ENCODE results near the gene PBX3.

The PBX3 gene

DNA sequence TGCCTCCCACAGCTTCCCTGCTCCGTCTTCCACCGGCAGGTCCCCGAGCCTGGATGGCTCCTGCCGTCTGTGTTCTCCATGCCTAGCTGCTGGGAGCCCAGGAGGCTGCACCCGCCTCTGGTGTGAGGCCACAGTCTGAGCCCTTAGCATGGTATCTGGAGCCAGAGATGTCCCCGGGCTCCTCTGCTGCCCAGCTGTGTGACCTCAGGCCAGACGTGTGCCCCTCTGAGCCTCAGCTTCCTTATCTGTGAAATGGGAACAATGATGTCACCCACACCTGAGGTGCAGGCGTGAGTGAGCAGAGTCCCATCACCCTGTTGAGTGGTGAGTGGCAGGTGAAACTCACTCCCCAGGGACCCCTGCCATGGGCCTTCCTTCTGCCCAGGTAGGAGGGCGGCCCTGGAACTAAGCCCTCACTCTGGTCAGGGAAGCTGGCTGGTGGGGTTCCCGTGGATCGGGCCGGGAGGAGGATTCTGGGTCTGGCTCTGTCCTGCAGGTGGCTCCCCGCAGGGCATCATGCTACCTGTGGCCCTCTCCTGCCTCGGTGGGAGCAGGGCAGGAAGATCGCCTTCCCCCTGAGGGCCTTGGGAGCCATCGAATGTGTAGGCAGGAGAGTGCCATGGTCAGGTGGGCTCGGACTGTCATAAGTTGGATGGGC is 239.0 kb downstream of the PBX3 start:
- Histone ChIP-seq H3K27me3 (ENCODE audit: insufficient read depth, low read length) (no peaks in the 10 kb centered on the region), H3K4me3 (ENCODE audit: low read length) (no peak overlapping the region), H3K4me1 (ENCODE audit: insufficient read depth, low read length) (no peaks in the 10 kb centered on the region), H3K27ac (ENCODE audit: low read length) (no peak overlapping the region), H3K9me3 (ENCODE audit: insufficient read depth, low read depth, low read length) (no peaks in the 10 kb centered on the region), H3K36me3 (ENCODE audit: insufficient read depth, low read depth, low read length) (no peaks in the 10 kb centered on the region), H3K9ac (ENCODE audit: low read depth, low read length) (no peak overlapping the region)

DNA sequence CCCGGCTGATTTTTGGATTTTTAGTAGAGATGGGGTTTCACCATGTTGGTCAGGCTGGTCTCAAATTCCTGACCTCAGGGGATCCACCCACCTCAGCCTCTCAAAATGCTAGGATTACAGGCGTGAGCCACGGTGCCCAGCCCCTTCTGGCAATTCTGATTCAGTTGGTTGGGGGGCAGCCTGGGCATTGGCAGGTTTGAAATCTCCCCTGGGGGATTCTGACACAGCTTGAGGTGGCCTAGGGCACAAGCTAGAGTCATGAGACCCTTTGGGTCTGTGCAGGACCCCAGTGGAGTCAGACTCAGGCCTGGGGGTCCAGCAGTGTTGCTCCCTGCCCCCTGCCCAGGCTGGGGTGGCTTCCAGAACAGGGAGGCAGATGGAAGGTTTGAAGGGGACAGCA is 239.8 kb downstream of the PBX3 start:
- Histone ChIP-seq H3K9ac (ENCODE audit: low read depth, low read length) (no peak overlapping the region), H3K36me3 (ENCODE audit: insufficient read depth, low read depth, low read length) (no peaks in the 10 kb centered on the region), H3K4me3 (ENCODE audit: low read length) (no peak overlapping the region), H3K27me3 (ENCODE audit: insufficient read depth, low read length) (no peaks in the 10 kb centered on the region), H3K9me3 (ENCODE audit: insufficient read depth, low read depth, low read length) (no peaks in the 10 kb centered on the region), H3K27ac (ENCODE audit: low read length) (no peak overlapping the region), H3K4me1 (ENCODE audit: insufficient read depth, low read length) (no peaks in the 10 kb centered on the region)

DNA sequence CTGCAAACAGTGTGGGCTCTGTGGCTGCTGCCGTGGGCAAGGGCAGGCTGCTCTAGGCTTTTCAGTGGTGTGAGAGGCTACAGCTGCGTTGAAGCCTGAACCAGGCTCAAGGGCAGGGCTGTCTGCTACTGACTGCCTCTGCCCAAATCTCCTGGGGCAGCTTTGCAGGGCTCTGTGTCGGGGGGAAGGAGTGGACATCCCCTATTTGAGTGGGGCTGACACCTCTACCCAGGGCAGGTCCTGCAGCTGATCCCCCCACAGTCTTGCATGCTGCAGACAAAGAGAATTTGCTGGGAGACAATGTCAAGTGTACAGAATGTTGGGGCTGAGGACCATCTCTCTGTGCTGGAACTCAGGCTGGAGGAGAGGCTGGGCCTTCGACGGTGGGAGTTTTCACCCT is 240.2 kb downstream of the PBX3 start:
- H3K9me3 ChIP-seq (ENCODE audit: insufficient read depth, low read depth, low read length) = no peaks in the 10 kb centered on the region
- no peak overlapping the region for H3K9ac ChIP-seq (ENCODE audit: low read depth, low read length)
- no peaks in the 10 kb centered on the region for H3K4me1 ChIP-seq (ENCODE audit: insufficient read depth, low read length)
- H3K36me3 ChIP-seq (ENCODE audit: insufficient read depth, low read depth, low read length) = no peaks in the 10 kb centered on the region
- no peak overlapping the region for H3K27ac ChIP-seq (ENCODE audit: low read length)
- no peak overlapping the region for H3K4me3 ChIP-seq (ENCODE audit: low read length)
- H3K27me3 ChIP-seq (ENCODE audit: insufficient read depth, low read length) = no peaks in the 10 kb centered on the region

DNA sequence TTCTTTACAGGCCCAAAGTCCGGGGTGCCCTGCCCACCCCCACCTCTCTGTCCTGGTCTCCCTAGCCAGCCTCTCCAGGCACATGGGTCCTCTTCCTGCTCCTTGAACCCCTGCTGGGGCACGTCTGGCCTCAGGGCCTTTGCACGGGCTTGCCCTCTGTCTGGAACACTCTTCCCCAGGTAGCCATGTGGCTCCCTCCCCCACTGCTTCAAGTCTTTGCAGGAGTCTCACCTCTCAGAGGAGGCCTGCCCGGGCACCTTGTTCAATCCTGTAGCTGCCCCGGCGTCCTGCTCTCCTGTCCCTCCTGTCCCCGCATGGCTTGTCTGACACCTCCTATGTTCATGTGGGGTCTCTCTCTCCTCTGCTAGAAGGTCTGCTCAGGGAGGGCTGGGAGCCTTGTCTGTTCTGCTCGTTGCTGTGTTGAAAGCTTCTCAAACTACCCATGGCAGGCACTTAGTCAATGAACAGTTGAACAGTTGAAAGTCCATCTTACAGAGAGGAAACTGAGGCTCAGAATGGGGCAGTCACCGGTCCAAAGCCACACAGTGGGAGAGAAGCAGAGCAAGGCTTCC is 241.4 kb downstream of the PBX3 start:
- Histone ChIP-seq H3K9me3 (ENCODE audit: insufficient read depth, low read depth, low read length) (no peaks in the 10 kb centered on the region), H3K9ac (ENCODE audit: low read depth, low read length) (no peak overlapping the region), H3K36me3 (ENCODE audit: insufficient read depth, low read depth, low read length) (no peaks in the 10 kb centered on the region), H3K27ac (ENCODE audit: low read length) (no peak overlapping the region), H3K4me1 (ENCODE audit: insufficient read depth, low read length) (no peaks in the 10 kb centered on the region), H3K27me3 (ENCODE audit: insufficient read depth, low read length) (no peaks in the 10 kb centered on the region), H3K4me3 (ENCODE audit: low read length) (no peak overlapping the region)

DNA sequence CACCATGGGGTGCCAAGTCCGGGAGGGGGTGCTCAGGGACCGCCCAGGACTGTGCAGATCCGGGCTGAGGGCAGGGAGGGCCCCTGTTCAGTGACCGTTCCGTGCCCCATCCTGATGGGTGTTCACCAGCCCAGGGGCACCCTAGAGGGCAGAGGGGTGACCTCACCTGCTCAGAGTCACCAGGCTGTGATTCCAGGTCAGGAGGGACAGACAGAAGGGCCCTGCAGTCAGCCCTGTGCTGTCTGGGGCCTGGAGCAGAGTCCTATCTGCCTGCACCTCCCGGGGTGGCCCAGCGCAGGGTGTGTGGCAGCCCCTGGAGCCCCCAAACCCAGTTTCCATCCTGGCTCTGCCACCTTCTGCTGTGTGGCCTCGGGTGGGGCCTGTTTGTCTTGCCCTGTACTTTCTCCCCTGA is 241.9 kb downstream of the PBX3 start:
- Histone ChIP-seq H3K9me3 (ENCODE audit: insufficient read depth, low read depth, low read length) (no peaks in the 10 kb centered on the region), H3K4me1 (ENCODE audit: insufficient read depth, low read length) (no peaks in the 10 kb centered on the region), H3K27me3 (ENCODE audit: insufficient read depth, low read length) (no peaks in the 10 kb centered on the region), H3K4me3 (ENCODE audit: low read length) (no peak overlapping the region), H3K9ac (ENCODE audit: low read depth, low read length) (no peak overlapping the region), H3K27ac (ENCODE audit: low read length) (no peak overlapping the region), H3K36me3 (ENCODE audit: insufficient read depth, low read depth, low read length) (no peaks in the 10 kb centered on the region)

DNA sequence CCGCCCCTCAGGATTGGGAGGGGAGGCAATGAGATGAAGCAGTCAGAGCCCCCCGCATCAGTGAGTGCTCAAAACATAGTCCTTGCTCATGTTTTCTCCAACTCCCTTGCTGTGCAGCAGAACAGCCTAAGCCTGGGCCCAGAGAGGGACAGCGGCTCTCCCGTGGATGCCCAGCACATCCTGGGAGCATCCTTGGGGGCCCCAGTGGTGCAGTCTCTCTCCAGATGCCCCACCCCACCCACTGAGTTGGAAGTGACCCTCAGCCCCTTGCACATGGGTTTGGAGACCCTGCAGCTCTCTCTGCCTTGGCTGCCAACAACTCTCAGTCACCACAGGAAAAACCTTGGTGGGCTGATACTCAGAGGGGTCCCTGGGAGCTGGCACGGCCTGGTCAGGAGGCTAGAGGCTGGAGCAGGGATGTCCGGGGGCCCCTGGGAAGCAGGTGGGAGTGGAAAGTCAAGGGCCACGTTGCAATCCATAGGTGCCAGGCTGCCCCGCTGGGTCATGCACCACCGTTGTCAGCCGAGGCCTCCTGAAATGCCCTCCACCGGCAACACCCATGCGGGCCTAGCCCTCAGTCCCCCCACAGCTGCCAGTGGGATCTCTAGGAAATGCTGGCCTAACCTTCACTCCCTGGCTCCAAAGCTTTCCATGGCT is 242.5 kb downstream of the PBX3 start:
- Histone ChIP-seq H3K4me3 (ENCODE audit: low read length) (no peak overlapping the region), H3K27ac (ENCODE audit: low read length) (no peak overlapping the region), H3K4me1 (ENCODE audit: insufficient read depth, low read length) (no peaks in the 10 kb centered on the region), H3K27me3 (ENCODE audit: insufficient read depth, low read length) (no peaks in the 10 kb centered on the region), H3K9me3 (ENCODE audit: insufficient read depth, low read depth, low read length) (no peaks in the 10 kb centered on the region), H3K36me3 (ENCODE audit: insufficient read depth, low read depth, low read length) (no peaks in the 10 kb centered on the region), H3K9ac (ENCODE audit: low read depth, low read length) (no peak overlapping the region)

DNA sequence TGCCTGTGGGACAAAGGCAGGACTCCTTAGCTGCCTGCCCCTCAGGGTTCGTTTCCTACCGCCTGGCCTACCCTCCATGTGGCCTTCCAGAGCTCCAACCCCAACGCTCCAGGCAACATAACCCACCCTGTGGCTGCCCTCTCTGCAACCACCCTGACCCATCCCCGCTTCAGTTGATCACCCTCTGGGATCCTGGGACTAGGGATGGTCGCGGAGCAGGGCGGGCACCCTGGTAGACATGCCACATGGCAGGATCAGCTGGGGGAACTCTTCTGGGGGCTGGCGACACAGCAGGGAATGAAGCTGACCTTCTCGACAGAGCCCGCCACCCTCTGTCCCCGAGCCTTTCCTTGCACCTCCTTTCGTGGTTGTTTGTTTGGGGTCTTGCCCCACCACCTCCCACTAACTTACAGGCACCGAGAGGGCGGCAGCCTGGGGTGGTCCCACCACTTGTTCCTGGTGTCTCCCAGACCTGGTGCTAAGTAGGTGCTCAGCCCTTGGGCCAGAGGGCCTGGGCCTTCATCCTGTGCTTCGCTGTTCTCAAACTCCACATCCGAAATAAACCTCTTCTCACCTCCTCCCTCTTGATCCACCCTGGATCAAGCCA is 243.1 kb downstream of the PBX3 start:
- no peak overlapping the region for H3K27ac ChIP-seq (ENCODE audit: low read length)

DNA sequence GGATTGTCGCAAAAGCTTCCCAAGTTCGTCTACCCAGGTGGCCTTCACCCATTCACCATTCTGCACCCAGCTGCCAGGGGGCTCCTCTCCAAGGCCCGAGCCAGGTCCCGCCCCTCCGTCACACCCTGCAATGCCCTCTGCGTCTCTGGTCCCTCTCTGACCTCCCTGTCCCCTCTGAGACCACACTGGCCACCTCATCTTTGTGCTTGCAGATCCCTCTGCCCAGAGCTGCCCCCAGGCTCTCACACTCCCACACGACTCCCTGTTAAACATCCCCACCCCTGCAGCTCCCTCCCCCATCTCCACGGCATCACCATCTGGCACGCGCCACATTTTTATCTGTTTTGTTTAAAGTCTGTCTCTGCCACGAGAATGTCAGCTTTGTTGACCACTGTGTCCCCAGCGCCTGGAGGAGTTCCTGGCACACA is 243.6 kb downstream of the PBX3 start:
- Histone ChIP-seq H3K9me3 (ENCODE audit: insufficient read depth, low read depth, low read length) (no peaks in the 10 kb centered on the region), H3K36me3 (ENCODE audit: insufficient read depth, low read depth, low read length) (no peaks in the 10 kb centered on the region), H3K27me3 (ENCODE audit: insufficient read depth, low read length) (no peaks in the 10 kb centered on the region), H3K27ac (ENCODE audit: low read length) (no peak overlapping the region), H3K9ac (ENCODE audit: low read depth, low read length) (no peak overlapping the region), H3K4me1 (ENCODE audit: insufficient read depth, low read length) (no peaks in the 10 kb centered on the region), H3K4me3 (ENCODE audit: low read length) (no peak overlapping the region)

More for the DNA sequence above, 243.1 kb downstream of the PBX3 start:
- Histone ChIP-seq H3K4me3 (ENCODE audit: low read length) (no peak overlapping the region), H3K9me3 (ENCODE audit: insufficient read depth, low read depth, low read length) (no peaks in the 10 kb centered on the region), H3K4me1 (ENCODE audit: insufficient read depth, low read length) (no peaks in the 10 kb centered on the region), H3K9ac (ENCODE audit: low read depth, low read length) (no peak overlapping the region), H3K27me3 (ENCODE audit: insufficient read depth, low read length) (no peaks in the 10 kb centered on the region), H3K36me3 (ENCODE audit: insufficient read depth, low read depth, low read length) (no peaks in the 10 kb centered on the region)

DNA sequence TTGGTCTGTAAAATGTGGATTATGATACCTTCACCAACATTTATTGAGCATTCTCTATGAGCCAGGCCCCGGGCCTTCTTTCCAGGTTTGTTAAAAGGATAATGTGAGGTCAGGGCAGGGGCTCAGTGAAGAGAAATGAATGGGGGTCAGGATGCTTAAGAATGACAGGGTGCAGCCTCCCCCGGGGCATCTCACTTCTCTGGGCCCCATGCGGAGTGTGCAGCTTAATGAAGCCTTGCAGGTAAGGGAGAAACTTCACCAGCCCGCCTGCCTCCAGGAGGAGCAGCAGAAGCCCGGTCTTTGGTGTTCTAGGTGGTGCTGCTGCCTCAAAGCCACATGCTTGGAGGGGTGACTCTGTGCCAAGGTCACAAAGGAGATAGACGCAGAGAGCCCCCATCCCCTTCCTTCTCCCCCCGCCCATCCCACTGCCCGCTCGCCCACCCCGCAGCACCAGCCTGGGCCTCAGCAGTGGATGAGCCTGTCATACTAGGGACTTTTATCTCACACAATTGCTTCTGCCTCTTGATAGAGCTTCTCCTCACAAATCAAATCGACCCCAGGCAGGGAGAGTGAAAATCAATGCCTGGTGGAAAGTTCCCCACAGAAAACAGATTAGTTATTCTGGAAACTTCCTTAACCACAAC is 244.8 kb downstream of the PBX3 start:
- Histone ChIP-seq H3K4me3 (ENCODE audit: low read length) (no peak overlapping the region), H3K27me3 (ENCODE audit: insufficient read depth, low read length) (no peaks in the 10 kb centered on the region), H3K27ac (ENCODE audit: low read length) (no peak overlapping the region), H3K36me3 (ENCODE audit: insufficient read depth, low read depth, low read length) (no peaks in the 10 kb centered on the region), H3K9ac (ENCODE audit: low read depth, low read length) (no peak overlapping the region), H3K4me1 (ENCODE audit: insufficient read depth, low read length) (no peaks in the 10 kb centered on the region), H3K9me3 (ENCODE audit: insufficient read depth, low read depth, low read length) (no peaks in the 10 kb centered on the region)

DNA sequence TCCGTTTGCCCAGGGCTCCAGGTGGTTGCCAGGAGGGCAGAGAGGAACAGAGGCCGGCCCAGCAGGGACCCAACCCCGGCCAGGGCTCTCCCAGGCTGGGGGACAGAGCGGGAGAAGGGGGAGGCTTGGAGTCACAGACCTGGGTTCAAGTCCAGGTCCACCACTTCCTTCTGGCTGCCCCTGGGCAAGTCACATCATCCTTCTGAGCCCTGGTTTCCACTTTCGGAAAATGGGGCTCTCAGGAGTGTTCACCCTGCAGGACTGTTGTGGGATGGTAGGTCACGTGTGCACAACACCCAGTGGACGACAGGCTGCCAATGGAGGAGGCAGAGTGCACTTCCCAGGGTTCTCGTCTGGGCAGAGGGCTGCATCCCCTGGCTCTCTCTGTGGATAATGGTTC is 245.4 kb downstream of the PBX3 start:
- Histone ChIP-seq H3K4me1 (ENCODE audit: insufficient read depth, low read length) (no peaks in the 10 kb centered on the region), H3K27ac (ENCODE audit: low read length) (no peak overlapping the region), H3K27me3 (ENCODE audit: insufficient read depth, low read length) (no peaks in the 10 kb centered on the region), H3K9ac (ENCODE audit: low read depth, low read length) (no peak overlapping the region), H3K36me3 (ENCODE audit: insufficient read depth, low read depth, low read length) (no peaks in the 10 kb centered on the region), H3K4me3 (ENCODE audit: low read length) (no peak overlapping the region), H3K9me3 (ENCODE audit: insufficient read depth, low read depth, low read length) (no peaks in the 10 kb centered on the region)

DNA sequence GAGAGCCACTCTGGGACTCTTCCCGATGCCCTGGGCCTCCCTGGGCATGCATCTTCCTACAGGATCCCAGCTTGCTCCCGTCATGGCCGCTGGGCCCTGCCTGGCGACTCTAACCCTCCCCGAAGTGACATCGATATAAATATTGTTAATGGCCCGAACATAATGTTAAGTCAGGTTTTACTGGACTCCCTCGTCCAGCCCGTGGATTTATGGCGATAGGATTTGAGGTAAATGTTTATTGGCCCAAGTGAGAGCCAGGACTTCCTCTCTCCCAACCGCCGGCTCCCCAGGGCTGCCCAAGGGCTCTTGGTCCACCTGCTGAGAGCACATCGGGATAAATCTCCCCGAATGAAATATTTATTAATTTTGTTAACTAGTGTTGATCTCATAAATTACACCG is 246.3 kb downstream of the PBX3 start:
- no peaks in the 10 kb centered on the region for H3K9me3 ChIP-seq (ENCODE audit: insufficient read depth, low read depth, low read length)
- no peak overlapping the region for H3K4me3 ChIP-seq (ENCODE audit: low read length)
- H3K27ac ChIP-seq (ENCODE audit: low read length) = no peak overlapping the region
- no peaks in the 10 kb centered on the region for H3K27me3 ChIP-seq (ENCODE audit: insufficient read depth, low read length)
- H3K36me3 ChIP-seq (ENCODE audit: insufficient read depth, low read depth, low read length) = no peaks in the 10 kb centered on the region
- H3K9ac ChIP-seq (ENCODE audit: low read depth, low read length) = no peak overlapping the region
- H3K4me1 ChIP-seq (ENCODE audit: insufficient read depth, low read length) = no peaks in the 10 kb centered on the region

All from iPS-20b (cell line).